Vagina (tissue), 2 donors: ENCODE results near the gene UBE2G2.
"Not testable (repeated sequence)": the region's sequence is repeated elsewhere in the genome, so short reads cannot be mapped to it uniquely, and the experiment has no call there.

ENCODE experiments used
- POLR2A ChIP-seq, 2 donors: fragments of 450-650 bp; IDR thresholded peaks; one replicate each; pipeline ENCODE4 v1.6.1; 2017; ENCODE audit warnings: antibody characterized with exemption in 2 of 2, mild to moderate bottlenecking in 2 of 2, moderate library complexity in 2 of 2
- TF ChIP-seq, protein P1 (sequence below), 3 experiments: fragments of 450-650 bp in 2 of 3; fragments of 200-600 bp in 1 of 3; sonication (generic) in 1 of 3; IDR thresholded peaks; one replicate each; pipeline ENCODE4 v1.5.1; 2017 to 2019; ENCODE audit warnings: antibody characterized with exemption in 3 of 3, mild to moderate bottlenecking in 2 of 3, moderate library complexity in 2 of 3

DNA sequence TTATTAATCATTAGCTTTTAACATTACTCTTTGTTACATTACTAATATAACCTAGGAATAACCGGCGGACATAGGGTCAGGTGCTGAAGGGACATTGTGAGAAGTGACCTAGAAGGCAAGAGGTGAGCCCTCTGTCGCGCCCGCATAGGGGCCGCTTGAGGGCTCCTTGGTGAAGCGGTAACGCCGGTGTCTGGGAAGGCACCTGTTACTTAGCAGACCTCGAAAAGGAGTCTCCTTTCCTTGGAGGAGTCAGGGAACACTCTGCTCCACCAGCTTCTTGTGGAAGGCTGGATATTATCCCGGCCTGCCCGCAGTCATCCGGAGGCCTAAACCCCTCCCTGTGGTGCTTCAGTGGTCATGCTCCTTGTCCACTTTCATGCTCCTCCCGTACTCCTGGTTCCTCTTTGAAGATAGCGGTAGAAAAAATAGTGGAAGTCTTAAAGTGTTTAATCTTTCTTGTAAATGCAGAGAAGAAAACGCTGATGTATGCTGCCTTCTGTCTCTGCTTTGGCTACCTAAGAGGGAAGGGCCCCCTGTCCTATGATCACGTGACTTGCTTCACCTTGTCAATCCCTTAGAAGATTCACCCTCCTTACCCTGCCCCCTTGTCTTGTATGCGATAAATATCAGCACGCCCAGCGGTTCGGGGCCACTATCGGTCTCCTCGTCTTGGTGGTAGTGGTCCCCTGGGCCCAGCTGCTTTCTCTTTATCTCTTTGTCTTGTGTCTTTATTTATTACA, 31.1 kb upstream of the UBE2G2 start:
- TF ChIP-seq, protein P1, sequence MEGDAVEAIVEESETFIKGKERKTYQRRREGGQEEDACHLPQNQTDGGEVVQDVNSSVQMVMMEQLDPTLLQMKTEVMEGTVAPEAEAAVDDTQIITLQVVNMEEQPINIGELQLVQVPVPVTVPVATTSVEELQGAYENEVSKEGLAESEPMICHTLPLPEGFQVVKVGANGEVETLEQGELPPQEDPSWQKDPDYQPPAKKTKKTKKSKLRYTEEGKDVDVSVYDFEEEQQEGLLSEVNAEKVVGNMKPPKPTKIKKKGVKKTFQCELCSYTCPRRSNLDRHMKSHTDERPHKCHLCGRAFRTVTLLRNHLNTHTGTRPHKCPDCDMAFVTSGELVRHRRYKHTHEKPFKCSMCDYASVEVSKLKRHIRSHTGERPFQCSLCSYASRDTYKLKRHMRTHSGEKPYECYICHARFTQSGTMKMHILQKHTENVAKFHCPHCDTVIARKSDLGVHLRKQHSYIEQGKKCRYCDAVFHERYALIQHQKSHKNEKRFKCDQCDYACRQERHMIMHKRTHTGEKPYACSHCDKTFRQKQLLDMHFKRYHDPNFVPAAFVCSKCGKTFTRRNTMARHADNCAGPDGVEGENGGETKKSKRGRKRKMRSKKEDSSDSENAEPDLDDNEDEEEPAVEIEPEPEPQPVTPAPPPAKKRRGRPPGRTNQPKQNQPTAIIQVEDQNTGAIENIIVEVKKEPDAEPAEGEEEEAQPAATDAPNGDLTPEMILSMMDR (IDR thresholded peaks at IDR 0.05), result not testable (repeated sequence)
- TF ChIP-seq POLR2A (IDR thresholded peaks at IDR 0.05), result not testable (repeated sequence)
